B cell (primary cell): Measurements from ENCODE around the gene ATXN2. TPM values are rescaled to one million over a fixed set of nuclear protein-coding genes. Genes with fewer than 3 reads are reported as not detected.

ENCODE experiments used
- ATAC-seq: fragments of 200-7000 bp; cut with Tn5 transposase; one replicate; pipeline ENCODE4 v1.10.0; 2021; ENCODE audit warnings: low read depth, mild to moderate bottlenecking, moderate number of reproducible peaks, moderate library complexity
- CTCF ChIA-PET: fragments of 350-600 bp; sonication (Branson Sonifier 250); formaldehyde crosslinking; loops from one replicate; lab custom pipeline; 2021; ENCODE audit warnings: antibody characterized with exemption, inconsistent platforms; lab: Charles Lee
- POLR2A ChIA-PET: fragments of 350-600 bp; sonication (Branson Sonifier 250); formaldehyde crosslinking; loops from one replicate; lab custom pipeline; 2021; ENCODE audit warnings: antibody characterized with exemption; lab: Charles Lee
- DNase-seq: peaks from one replicate; pipeline ENCODE4 v3.0.0; 2013
- H2AFZ ChIP-seq: 2 replicates; pipeline ENCODE4 v1.6.1; 2012; ENCODE audit warnings: mild to moderate bottlenecking, low read depth, low read length; ENCODE audit not compliant: insufficient read depth, poor library complexity, severe bottlenecking
- H3K27ac ChIP-seq, 2 donors: 1 replicate in 1 of 2; 2 replicates in 1 of 2; pipeline ENCODE4 v1.5.1; 2012 to 2013; ENCODE audit warnings: low read length in 2 of 2, mild to moderate bottlenecking in 2 of 2, moderate library complexity in 1 of 2
- H3K27me3 ChIP-seq, 4 experiments: fragments of 200-600 bp in 1 of 4; sonication (generic) in 1 of 4; replicated peaks in 1 of 4; 1 replicate in 2 of 4; 2 replicates in 2 of 4; pipeline versions ENCODE4 v1.6.1 to v1.7.0; 2013 to 2016; ENCODE audit warnings: low read length in 3 of 4, mild to moderate bottlenecking in 2 of 4, mixed read lengths in 1 of 4, moderate library complexity in 1 of 4; ENCODE audit not compliant: insufficient read depth in 4 of 4, control insufficient read depth in 3 of 4; ENCODE audit errors: control extremely low read depth in 1 of 4
- H3K36me3 ChIP-seq, 2 experiments: replicated peaks in 1 of 2; 1 replicate in 1 of 2; 2 replicates in 1 of 2; pipeline versions ENCODE4 v1.6.1 to v1.7.1; 2013; ENCODE audit warnings: low read length in 1 of 2; ENCODE audit not compliant: insufficient read depth in 2 of 2, control insufficient read depth in 1 of 2; ENCODE audit errors: control extremely low read depth in 1 of 2, extremely low read depth in 1 of 2
- H3K4me1 ChIP-seq, 2 donors: fragments of 200-600 bp in 1 of 2; sonication (generic) in 1 of 2; 1 replicate in 1 of 2; 2 replicates in 1 of 2; pipeline versions ENCODE4 v1.5.1 to v1.6.1; 2013 to 2017; ENCODE audit warnings: low read length in 2 of 2; ENCODE audit not compliant: control insufficient read depth in 2 of 2, insufficient read depth in 2 of 2
- H3K4me2 ChIP-seq: replicated peaks from 2 replicates; pipeline ENCODE3; 2012; ENCODE audit warnings: mild to moderate bottlenecking, low read depth, low read length; ENCODE audit not compliant: poor library complexity, severe bottlenecking
- H3K4me3 ChIP-seq, 5 experiments: fragments of 200-600 bp in 1 of 5; sonication (generic) in 1 of 5; 1 replicate in 3 of 5; 2 replicates in 2 of 5; pipeline versions ENCODE4 v1.5.1 to v1.7.0; 2011 to 2016; ENCODE audit warnings: low read length in 4 of 5, mild to moderate bottlenecking in 4 of 5, low read depth in 2 of 5, control low read depth in 1 of 5, moderate library complexity in 1 of 5; ENCODE audit not compliant: insufficient read depth in 1 of 5; ENCODE audit errors: control extremely low read depth in 1 of 5, extremely low read depth in 1 of 5
- H3K79me2 ChIP-seq: fragments of 200-600 bp; sonication (generic); one replicate; pipeline ENCODE4 v1.6.0; 2016; ENCODE audit warnings: low read length; ENCODE audit not compliant: control insufficient read depth, insufficient read depth
- H3K9ac ChIP-seq: fragments of 200-600 bp; sonication (generic); 2 replicates; pipeline ENCODE4 v1.6.1; 2017; ENCODE audit warnings: mild to moderate bottlenecking, low read length, moderate library complexity
- H3K9me3 ChIP-seq, 3 donors: one replicate each; pipeline versions ENCODE4 v1.6.1 to v1.7.1; 2013; ENCODE audit warnings: low read length in 2 of 3; ENCODE audit not compliant: control insufficient read depth in 2 of 3, insufficient read depth in 1 of 3; ENCODE audit errors: control extremely low read depth in 1 of 3
- H4K20me1 ChIP-seq: 2 replicates; pipeline ENCODE4 v1.6.0; 2012; ENCODE audit warnings: mild to moderate bottlenecking, low read length; ENCODE audit not compliant: insufficient read depth, control insufficient read depth, poor library complexity, severe bottlenecking
- H3K27ac Mint-ChIP-seq: one replicate; pipeline ENCODE4 v1.8.0; 2021; ENCODE audit warnings: mixed read lengths
- H3K27me3 Mint-ChIP-seq: one replicate; pipeline ENCODE4 v1.8.0; 2021; ENCODE audit warnings: mixed read lengths
- H3K4me1 Mint-ChIP-seq: one replicate; pipeline ENCODE4 v1.8.0; 2021; ENCODE audit warnings: mixed read lengths
- H3K4me3 Mint-ChIP-seq: one replicate; pipeline ENCODE4 v1.8.0; 2021; ENCODE audit warnings: mixed read lengths
- H3K9me3 Mint-ChIP-seq: one replicate; pipeline ENCODE4 v1.8.0; 2022; ENCODE audit warnings: mixed read lengths; ENCODE audit not compliant: insufficient read depth
- EZH2 ChIP-seq: IDR thresholded peaks from 2 replicates; pipeline ENCODE4 v1.6.1; 2012; ENCODE audit warnings: borderline replicate concordance, low read depth, mild to moderate bottlenecking, moderate library complexity, low read length; ENCODE audit not compliant: insufficient read depth, poor library complexity, severe bottlenecking
- WGBS: methylation state at CpG from one replicate; pipeline ENCODE4 v1.1.5; 2013; ENCODE audit warnings: missing lambda C conversion rate; ENCODE audit not compliant: insufficient coverage; 5-methylcytosine and 5-hydroxymethylcytosine counted together
- intact Hi-C: fragments of 100-400 bp; cut with micrococcal nuclease; formaldehyde crosslinking; loops from one replicate; pipeline ENCODE4 v1.10.0; 2022
- polyA plus RNA-seq: library from polyadenylated mRNA; depleted of rRNA; stranded (reverse); fragments of >200 nt; gene quantifications from 2 replicates; pipeline ENCODE4 v1.2.3, GENCODE V29; 2012
- total RNA-seq, 2 donors: library from RNA; stranded (reverse); fragments of 120-200 nt in 1 of 2; gene quantifications; 1 replicate in 1 of 2; 2 replicates in 1 of 2; pipeline versions ENCODE4 v1.2.3 to v1.2.4, GENCODE V29; 2013 to 2022
- TF ChIP-seq, protein P1 (sequence below): fragments of 200-600 bp; IDR thresholded peaks from one replicate; pipeline ENCODE4 v1.8.0; 2022; ENCODE audit warnings: antibody characterized with exemption, mild to moderate bottlenecking

The ATXN2 gene
- total and polyA plus RNA-seq, 2 donors (not counting 1 experiment from before 2014, with no cell fraction given): 28.2 to 83.8 TPM

DNA sequence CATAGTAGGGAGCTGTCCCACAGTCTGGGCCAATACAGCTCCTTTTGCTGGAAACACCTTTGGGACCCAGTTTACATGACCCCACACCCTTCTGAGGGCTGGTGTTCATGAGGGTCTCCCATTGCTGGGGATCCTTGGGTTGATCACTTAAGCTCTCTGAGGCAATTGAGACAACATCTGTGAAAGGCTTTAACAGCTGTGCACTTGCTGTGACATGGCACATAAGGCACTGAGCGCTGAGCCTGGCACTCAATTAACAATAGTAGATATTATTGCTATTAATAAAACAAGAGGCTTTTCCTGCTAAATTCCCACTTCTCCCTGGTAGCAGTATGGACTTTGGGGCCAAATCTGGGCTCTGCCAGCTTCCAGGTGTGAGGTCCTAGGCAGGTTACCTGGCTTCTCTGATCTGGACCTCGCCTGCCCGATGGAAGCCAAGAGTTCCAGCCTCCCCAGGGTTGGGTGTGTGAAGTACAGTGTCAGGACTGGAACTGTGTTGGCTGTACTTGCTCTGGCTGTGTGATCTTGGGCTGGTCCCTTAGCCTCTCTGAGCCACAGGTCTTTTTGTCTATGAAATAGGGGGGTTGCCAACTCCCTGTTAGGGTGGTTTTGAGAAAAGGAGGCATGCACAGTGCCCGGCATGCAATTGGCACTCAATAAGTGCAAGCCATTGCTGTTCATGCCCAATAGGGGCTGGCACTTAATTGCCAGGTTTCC lies 190.3 kb downstream of the ATXN2 start:
- Histone ChIP-seq H3K9ac (peak overlapping the region; percentile 27), H3K4me1 (peaks cover 79 to 90% of the 10 kb centered on the region in 2 donors), H3K27me3 (no peaks in the 10 kb centered on the region), H3K27ac (peak overlapping the region; percentile 67 to 97), H3K79me2 (peaks cover 80% of the 10 kb centered on the region), H4K20me1 (peaks cover 73% of the 10 kb centered on the region), H3K9me3 (no peaks in the 10 kb centered on the region), H3K4me3 (peak overlapping the region in 4 of 5 experiments; percentile 1 to 40 (median 20)), H3K36me3 (peaks cover 1 to 7% of the 10 kb centered on the region in 2 experiments), H2AFZ (no peak overlapping the region), H3K4me2 (peak overlapping the region; percentile 95)
- Mint-ChIP-seq H3K4me3 (peak overlapping the region; percentile 89), H3K4me1 (peaks cover 81% of the 10 kb centered on the region), H3K9me3 (no peaks in the 10 kb centered on the region), H3K27me3 (no peaks in the 10 kb centered on the region), H3K27ac (peak overlapping the region; percentile 79)
- intact Hi-C loops: loop anchor here (5.0 kb wide), 1 partner anchor 353 kb away; no protein-coding TSS in a partner anchor
- DNase-seq (no peak), ATAC-seq (no peak)
- WGBS: 59% methylated on average over 3 of the region's 4 CpGs
- POLR2A ChIA-PET: interaction anchor here (1.3 to 6.9 kb wide), 4 partner anchors 22 to 36 kb away, joined by 4 to 36 read pairs (median 9); no protein-coding TSS in a partner anchor
- TF ChIP-seq EZH2: no peak
- TF ChIP-seq, protein P1, sequence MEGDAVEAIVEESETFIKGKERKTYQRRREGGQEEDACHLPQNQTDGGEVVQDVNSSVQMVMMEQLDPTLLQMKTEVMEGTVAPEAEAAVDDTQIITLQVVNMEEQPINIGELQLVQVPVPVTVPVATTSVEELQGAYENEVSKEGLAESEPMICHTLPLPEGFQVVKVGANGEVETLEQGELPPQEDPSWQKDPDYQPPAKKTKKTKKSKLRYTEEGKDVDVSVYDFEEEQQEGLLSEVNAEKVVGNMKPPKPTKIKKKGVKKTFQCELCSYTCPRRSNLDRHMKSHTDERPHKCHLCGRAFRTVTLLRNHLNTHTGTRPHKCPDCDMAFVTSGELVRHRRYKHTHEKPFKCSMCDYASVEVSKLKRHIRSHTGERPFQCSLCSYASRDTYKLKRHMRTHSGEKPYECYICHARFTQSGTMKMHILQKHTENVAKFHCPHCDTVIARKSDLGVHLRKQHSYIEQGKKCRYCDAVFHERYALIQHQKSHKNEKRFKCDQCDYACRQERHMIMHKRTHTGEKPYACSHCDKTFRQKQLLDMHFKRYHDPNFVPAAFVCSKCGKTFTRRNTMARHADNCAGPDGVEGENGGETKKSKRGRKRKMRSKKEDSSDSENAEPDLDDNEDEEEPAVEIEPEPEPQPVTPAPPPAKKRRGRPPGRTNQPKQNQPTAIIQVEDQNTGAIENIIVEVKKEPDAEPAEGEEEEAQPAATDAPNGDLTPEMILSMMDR: no peak
- CTCF ChIA-PET: interaction anchor here (1.4 to 22.7 kb wide), 3 partner anchors 10 to 35 kb away, joined by 4 to 1472 read pairs (median 35); no protein-coding TSS in a partner anchor

DNA sequence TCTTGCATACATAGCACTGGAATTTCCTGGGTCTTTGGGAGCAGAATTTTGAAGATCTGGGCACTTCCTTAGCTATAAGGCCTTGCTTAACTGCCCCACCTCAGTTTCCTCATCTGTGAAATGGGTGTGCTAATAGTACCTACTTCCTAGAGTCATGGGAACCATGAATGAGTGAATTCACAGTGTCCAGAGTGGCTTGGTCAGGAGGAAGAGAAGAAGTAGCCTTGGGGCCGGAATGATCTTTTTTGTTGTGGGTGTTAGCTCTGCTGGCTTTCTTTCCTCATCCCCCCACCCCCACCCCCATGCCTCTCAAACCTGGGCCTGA lies 191.0 kb downstream of the ATXN2 start:
- intact Hi-C loops: loop anchor here (5.0 kb wide), 1 partner anchor 354 kb away; no protein-coding TSS in a partner anchor
- Histone ChIP-seq H2AFZ (no peak overlapping the region), H3K27me3 (no peaks in the 10 kb centered on the region), H3K27ac (peak overlapping the region; percentile 86 to 97), H3K36me3 (peaks cover under 1 to 1% of the 10 kb centered on the region in 2 experiments), H4K20me1 (peaks cover 66% of the 10 kb centered on the region), H3K79me2 (peaks cover 72% of the 10 kb centered on the region), H3K9ac (peak overlapping the region; percentile 97), H3K4me1 (peaks cover 84 to 90% of the 10 kb centered on the region in 2 donors), H3K4me2 (peak overlapping the region; percentile 95), H3K4me3 (peak overlapping the region in 2 of 5 experiments; percentile 32 to 82), H3K9me3 (no peaks in the 10 kb centered on the region)
- TF ChIP-seq EZH2: no peak
- WGBS: no CpG with 5 or more reads among the region's 1 CpG
- ChIA-PET CTCF (interaction anchor here (1.4 to 22.7 kb wide), 3 partner anchors 9 to 36 kb away, joined by 4 to 1472 read pairs (median 35); no protein-coding TSS in a partner anchor), POLR2A (interaction anchor here (1.3 to 6.9 kb wide), 4 partner anchors 22 to 37 kb away, joined by 4 to 36 read pairs (median 9); no protein-coding TSS in a partner anchor)
- Mint-ChIP-seq H3K9me3 (no peaks in the 10 kb centered on the region), H3K4me1 (peaks cover 80% of the 10 kb centered on the region), H3K27me3 (no peaks in the 10 kb centered on the region), H3K4me3 (peak overlapping the region; percentile 89), H3K27ac (peak overlapping the region; percentile 91)
- ATAC-seq (no peak), DNase-seq (no peak)
